ENCODE data around the gene ARSI. TPM values are rescaled to one million over a fixed set of nuclear protein-coding genes. Genes with fewer than 3 reads are reported as not detected.

Gene ARSI
- total RNA-seq, 1 experiment from 2014 or later: 6.3 TPM

DNA sequence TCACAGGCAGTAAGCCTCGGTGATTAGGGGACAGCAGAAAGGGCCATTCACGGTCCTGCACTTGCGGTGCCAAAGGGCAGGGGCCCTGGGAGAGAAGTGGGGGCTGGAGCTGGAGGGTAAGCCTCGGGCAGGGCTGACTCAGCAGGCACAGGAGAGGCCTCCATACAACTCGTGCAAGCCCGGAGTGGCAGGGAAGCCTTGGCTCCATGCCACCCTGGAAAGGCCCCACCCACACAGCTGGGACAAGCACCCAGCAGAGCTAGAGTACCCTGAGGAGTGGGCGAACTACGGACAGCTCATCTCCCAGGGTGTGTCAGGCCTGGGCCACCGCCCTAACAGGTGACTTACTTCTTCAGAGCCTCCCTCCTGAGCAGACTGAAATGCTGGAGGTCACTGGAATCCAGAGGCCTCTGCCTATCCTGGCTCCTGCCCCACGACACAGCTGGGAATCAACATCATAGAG, 7.5 kb downstream of the ARSI start:
- DNase-seq (peak; percentile 85), ATAC-seq (peak; percentile 68)
- peak overlapping the region; percentile 8; the same call in 1 of the 2 replicates for H3K4me2 ChIP-seq (ENCODE audit: low read length)
- no peak overlapping the region for H3K4me3 ChIP-seq (ENCODE audit: low read length)
- H3K27me3 ChIP-seq (ENCODE audit: low read length): no peaks in the 10 kb centered on the region; the same call in 1 of the 2 replicates
- H4K20me1 ChIP-seq (ENCODE audit: low read length): no peaks in the 10 kb centered on the region
- TF ChIP-seq EZH2phosphoT487 (IDR thresholded peaks at IDR 0.05; ENCODE audit: borderline replicate concordance, low read length) (no peak), EZH2 (IDR thresholded peaks at IDR 0.05; ENCODE audit: low read length, unreplicated experiment) (no peak)
- TF ChIP-seq, protein P1, sequence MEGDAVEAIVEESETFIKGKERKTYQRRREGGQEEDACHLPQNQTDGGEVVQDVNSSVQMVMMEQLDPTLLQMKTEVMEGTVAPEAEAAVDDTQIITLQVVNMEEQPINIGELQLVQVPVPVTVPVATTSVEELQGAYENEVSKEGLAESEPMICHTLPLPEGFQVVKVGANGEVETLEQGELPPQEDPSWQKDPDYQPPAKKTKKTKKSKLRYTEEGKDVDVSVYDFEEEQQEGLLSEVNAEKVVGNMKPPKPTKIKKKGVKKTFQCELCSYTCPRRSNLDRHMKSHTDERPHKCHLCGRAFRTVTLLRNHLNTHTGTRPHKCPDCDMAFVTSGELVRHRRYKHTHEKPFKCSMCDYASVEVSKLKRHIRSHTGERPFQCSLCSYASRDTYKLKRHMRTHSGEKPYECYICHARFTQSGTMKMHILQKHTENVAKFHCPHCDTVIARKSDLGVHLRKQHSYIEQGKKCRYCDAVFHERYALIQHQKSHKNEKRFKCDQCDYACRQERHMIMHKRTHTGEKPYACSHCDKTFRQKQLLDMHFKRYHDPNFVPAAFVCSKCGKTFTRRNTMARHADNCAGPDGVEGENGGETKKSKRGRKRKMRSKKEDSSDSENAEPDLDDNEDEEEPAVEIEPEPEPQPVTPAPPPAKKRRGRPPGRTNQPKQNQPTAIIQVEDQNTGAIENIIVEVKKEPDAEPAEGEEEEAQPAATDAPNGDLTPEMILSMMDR (conservative IDR thresholded peaks at IDR 0.05; ENCODE audit: low read depth, low read length): no peak
- H2AFZ ChIP-seq (ENCODE audit: low read length): 0 out of 2 replicates have a peak overlapping the region, but pooled peaks have one; percentile 4
- H3K9me2 ChIP-seq (replicated peaks; ENCODE audit: low read length): no peaks in the 10 kb centered on the region
- peaks cover 19% of the 10 kb centered on the region for H3K4me1 ChIP-seq (ENCODE audit: insufficient read depth, low read length)
- H3K79me2 ChIP-seq (ENCODE audit: low read length): no peaks in the 10 kb centered on the region
- CTCF ChIA-PET: no interaction called here
- no peaks in the 10 kb centered on the region for H3F3A ChIP-seq (ENCODE audit: low read length, unreplicated experiment)
- H3K9me3 ChIP-seq (ENCODE audit: low read length): no peaks in the 10 kb centered on the region
- no TSS peak for BruUV-seq (replicated peaks)
- intact Hi-C loops (cut with micrococcal nuclease): no loop called here
- POLR2A ChIA-PET (ENCODE audit: unreplicated experiment): no interaction called here
- H3K27ac ChIP-seq (ENCODE audit: low read length): peak overlapping the region; percentile 12; the same call in 1 of the 2 replicates
- no peaks in the 10 kb centered on the region for H3K36me3 ChIP-seq (ENCODE audit: low read depth, low read length)
- no peak overlapping the region for H3K9ac ChIP-seq (ENCODE audit: low read length)

DNA sequence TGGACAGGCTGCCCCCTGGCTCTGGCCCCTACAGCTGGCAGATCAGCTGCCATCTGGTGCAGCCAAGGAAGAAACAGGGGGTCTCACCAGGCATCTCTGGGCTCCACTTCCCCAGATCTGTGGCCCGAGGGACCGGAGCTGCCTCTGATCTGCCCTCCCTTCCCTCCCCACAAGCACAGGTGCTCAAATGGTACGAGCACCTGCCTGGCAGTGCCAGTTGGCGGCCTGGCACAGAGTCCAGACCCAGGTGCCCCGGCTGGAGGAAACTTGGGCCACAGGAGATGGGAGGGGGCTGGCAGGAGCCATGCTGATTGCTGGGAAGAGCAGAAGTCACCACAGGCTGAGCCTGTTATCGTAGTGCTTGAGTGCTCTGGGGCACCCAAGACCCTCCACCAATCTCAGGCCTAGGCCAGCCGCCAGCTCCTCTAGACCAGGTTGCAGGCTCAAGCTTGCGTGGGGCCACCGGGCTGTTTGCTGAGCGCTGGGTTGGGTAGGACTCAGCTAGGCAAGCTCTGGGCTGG, 8.1 kb downstream of the ARSI start:
- no TSS peak for BruUV-seq (replicated peaks)
- ATAC-seq: no peak
- DNase-seq: no peak
- H3K4me2 ChIP-seq (ENCODE audit: low read length): 0 out of 2 replicates have a peak overlapping the region, but pooled peaks have one; percentile 2
- intact Hi-C loops (cut with micrococcal nuclease): no loop called here
- no peak overlapping the region for H3K9ac ChIP-seq (ENCODE audit: low read length)
- ChIA-PET CTCF (interaction anchor here (0.6 kb wide), 1 partner anchor 190 kb away, joined by 7 read pairs; no protein-coding TSS in a partner anchor), POLR2A (ENCODE audit: unreplicated experiment) (no interaction called here)
- H3K9me2 ChIP-seq (replicated peaks; ENCODE audit: low read length): no peaks in the 10 kb centered on the region
- H3F3A ChIP-seq (ENCODE audit: low read length, unreplicated experiment): no peaks in the 10 kb centered on the region
- TF ChIP-seq, protein P1 (conservative IDR thresholded peaks at IDR 0.05; ENCODE audit: low read depth, low read length): no peak
- TF ChIP-seq EZH2phosphoT487 (IDR thresholded peaks at IDR 0.05; ENCODE audit: borderline replicate concordance, low read length): no peak
- no peak for TF ChIP-seq EZH2 (IDR thresholded peaks at IDR 0.05; ENCODE audit: low read length, unreplicated experiment)
- H3K27me3 ChIP-seq (ENCODE audit: low read length): no peaks in the 10 kb centered on the region; the same call in 1 of the 2 replicates
- no peak overlapping the region for H2AFZ ChIP-seq (ENCODE audit: low read length)
- H3K36me3 ChIP-seq (ENCODE audit: low read depth, low read length): no peaks in the 10 kb centered on the region
- peak overlapping the region; percentile 12; the same call in 1 of the 2 replicates for H3K27ac ChIP-seq (ENCODE audit: low read length)
- no peaks in the 10 kb centered on the region for H3K9me3 ChIP-seq (ENCODE audit: low read length)
- H4K20me1 ChIP-seq (ENCODE audit: low read length): no peaks in the 10 kb centered on the region
- peaks cover 19% of the 10 kb centered on the region for H3K4me1 ChIP-seq (ENCODE audit: insufficient read depth, low read length)
- no peak overlapping the region for H3K4me3 ChIP-seq (ENCODE audit: low read length)
- H3K79me2 ChIP-seq (ENCODE audit: low read length): no peaks in the 10 kb centered on the region

All from PC-3 (cell line).